Astrocyte of the cerebellum (primary cell): ENCODE data around the gene CCDC197.

ENCODE experiments used
- DNase-seq: peaks from one replicate; pipeline ENCODE4 v3.0.0-alpha.2; 2011; ENCODE audit warnings: low read depth
- H3K4me3 ChIP-seq: 2 replicates; pipeline ENCODE4 v1.5.1; 2011; ENCODE audit warnings: mild to moderate bottlenecking, low read depth, low read length, moderate library complexity
- in situ Hi-C: cut with HindIII; loops from 2 replicates; pipeline ENCODE4 v1.10.0; 2017; ENCODE audit warnings: low sequenced_read_pairs
- TF ChIP-seq, protein P1 (sequence below): IDR thresholded peaks from 2 replicates; pipeline ENCODE4 v1.5.1; 2012; ENCODE audit warnings: low read length, low read depth, moderate library complexity, mild to moderate bottlenecking; ENCODE audit errors: missing control alignments

CCDC197 gene

DNA sequence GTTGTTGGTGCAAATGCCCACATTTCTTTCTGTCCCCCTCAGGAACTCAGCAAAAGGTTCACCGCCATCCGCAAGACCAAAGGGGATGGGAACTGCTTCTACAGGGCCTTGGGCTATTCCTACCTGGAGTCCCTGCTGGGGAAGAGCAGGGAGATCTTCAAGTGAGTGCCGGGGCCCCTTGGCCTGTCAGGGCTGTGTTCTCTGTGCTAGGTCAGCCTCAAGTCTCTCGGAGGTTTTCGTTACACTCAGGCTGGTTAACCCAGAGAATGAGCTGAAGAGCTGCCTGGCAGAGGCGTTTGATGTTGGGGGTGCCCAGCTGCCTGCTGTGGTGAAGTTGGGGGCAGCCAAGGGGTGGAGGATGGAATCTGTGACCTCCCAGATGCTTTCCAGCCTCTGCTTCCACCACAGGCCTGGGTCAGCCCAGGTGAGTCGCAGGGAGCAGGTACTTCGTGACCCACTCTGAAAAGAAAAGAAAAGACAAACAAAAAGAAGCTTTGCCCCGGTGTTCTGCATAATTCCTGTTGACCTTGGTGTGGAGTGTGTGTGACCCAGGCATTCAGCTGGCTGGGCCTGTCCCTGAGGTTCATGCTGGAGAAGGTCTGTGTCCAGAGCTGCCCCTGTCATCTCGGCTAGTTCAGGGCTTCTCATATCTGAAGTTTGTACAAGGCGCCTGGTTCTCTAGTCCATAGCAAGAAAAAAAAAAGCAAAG, 42.0 kb downstream of the CCDC197 start:
- TF ChIP-seq, protein P1, sequence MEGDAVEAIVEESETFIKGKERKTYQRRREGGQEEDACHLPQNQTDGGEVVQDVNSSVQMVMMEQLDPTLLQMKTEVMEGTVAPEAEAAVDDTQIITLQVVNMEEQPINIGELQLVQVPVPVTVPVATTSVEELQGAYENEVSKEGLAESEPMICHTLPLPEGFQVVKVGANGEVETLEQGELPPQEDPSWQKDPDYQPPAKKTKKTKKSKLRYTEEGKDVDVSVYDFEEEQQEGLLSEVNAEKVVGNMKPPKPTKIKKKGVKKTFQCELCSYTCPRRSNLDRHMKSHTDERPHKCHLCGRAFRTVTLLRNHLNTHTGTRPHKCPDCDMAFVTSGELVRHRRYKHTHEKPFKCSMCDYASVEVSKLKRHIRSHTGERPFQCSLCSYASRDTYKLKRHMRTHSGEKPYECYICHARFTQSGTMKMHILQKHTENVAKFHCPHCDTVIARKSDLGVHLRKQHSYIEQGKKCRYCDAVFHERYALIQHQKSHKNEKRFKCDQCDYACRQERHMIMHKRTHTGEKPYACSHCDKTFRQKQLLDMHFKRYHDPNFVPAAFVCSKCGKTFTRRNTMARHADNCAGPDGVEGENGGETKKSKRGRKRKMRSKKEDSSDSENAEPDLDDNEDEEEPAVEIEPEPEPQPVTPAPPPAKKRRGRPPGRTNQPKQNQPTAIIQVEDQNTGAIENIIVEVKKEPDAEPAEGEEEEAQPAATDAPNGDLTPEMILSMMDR, result no peak
- H3K4me3 ChIP-seq, result no peak overlapping the region
- DNase-seq, result no peak
- in situ Hi-C loops, result no loop called here

DNA sequence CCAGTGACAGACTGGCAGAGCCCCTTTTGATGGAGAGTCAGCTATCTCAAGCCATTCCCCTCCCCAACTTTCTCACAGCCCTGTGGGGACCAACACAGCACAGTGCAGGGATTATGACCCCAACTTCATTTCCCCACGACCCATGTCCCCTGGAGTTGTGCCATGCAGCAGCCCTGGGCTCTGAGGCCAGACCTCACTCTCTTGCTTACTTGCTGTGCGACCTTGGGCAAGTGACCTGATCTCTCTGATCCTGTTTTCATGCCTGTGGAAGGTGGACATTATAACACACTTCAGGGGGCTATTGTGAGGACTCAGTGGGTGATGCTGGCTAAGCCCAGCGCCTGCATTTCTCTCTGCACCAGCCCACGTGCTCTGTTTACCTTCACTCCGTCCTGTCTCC, 43.1 kb downstream of the CCDC197 start:
- in situ Hi-C loops, result no loop called here
- TF ChIP-seq, protein P1, result no peak

DNA sequence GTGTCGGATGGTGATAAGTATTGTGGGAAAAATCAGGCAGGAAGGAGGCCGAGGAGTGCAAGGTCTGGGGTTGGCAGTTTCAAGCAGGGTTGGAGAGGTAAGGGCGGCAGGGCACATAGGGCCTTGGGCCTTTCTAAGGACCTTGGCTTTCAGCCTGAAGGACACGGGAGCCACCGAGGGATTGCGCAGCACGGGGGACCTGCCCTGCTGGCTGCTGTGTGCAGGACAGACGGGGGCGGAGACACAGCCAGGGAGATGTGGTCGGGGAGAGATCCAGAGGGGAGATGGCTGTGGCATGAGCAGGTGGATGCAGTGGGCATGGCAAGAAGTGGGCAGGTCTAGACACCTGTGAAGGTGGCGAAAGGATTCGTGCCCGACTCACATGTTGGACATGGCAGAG, 43.7 kb downstream of the CCDC197 start:
- in situ Hi-C loops, result no loop called here
- TF ChIP-seq, protein P1, result no peak
- DNase-seq, result no peak
- H3K4me3 ChIP-seq, result no peak overlapping the region

More for the DNA sequence above, 43.1 kb downstream of the CCDC197 start:
- no peak for DNase-seq
- no peak overlapping the region for H3K4me3 ChIP-seq

DNA sequence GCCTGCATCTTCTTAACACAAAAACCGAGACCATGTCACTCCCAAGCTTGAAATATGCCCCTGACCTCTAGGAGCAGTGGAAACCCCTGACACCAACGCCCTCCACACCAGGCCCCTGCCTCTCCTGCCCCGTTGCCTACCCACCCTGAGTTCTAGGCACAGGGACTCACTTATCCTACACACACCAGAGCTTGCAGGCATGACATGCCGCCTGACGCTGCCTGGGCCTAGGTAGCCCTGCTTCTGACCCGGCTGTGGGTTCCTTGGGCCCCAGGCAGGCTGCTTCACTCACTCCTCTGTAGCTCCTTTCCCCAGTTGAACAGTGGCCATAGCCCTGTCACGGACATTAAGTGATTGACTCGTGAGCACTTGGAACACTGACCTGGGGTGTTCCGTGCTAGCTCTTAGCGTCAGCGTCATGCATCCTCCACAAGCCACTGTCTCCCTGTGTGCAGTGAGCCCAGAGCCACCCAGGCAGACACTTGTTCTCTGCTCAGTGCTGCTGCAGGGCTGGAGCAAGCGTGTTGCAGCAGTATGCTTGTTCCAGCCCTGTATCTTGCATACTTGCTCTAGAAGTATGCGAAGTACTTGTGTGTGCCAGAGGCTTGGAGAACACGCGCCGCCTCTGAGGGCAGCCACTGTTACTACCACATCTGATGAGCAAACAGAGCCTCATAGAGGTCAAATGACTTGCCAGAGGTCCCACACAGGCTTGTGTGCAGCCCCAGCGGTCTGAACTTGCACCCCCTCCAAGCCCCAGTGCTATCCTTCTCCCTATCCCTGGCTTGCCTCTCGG, 44.6 kb downstream of the CCDC197 start:
- no peak overlapping the region for H3K4me3 ChIP-seq
- in situ Hi-C loops, result no loop called here
- TF ChIP-seq, protein P1, result no peak
- no peak for DNase-seq

DNA sequence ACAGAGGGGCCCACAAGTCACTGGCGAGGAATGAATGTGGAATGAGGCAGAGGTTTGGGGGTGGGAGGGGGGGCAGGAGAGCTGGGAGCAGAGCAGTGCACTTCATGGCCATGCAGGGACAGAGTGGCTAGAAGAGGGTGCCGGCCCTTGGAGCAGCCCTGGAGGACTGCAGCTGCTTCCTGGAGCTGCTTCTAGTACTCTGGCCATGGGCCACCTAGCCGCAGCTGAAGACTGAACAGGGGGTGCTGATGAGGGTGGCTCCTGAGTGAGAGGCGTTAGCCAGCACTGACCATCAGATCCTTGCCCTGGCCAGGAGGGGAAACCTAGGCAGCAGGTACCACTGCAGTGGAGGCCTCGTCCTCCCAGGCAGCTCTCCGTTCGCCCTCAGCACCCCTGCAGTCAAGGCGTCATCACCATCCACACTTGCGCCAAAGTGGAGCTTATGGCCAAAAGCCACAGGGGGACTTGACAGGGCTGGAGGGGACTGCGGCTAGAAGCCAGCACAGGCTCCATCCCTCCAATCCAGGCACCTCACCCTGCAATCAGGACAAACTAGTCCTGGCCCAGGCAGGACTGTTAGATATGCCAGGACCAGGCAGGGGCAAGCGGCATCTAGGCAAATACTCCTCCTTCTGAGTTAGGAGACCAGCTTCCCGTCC, 45.5 kb downstream of the CCDC197 start:
- no peak for DNase-seq
- in situ Hi-C loops, result no loop called here
- no peak overlapping the region for H3K4me3 ChIP-seq
- TF ChIP-seq, protein P1, result no peak

DNA sequence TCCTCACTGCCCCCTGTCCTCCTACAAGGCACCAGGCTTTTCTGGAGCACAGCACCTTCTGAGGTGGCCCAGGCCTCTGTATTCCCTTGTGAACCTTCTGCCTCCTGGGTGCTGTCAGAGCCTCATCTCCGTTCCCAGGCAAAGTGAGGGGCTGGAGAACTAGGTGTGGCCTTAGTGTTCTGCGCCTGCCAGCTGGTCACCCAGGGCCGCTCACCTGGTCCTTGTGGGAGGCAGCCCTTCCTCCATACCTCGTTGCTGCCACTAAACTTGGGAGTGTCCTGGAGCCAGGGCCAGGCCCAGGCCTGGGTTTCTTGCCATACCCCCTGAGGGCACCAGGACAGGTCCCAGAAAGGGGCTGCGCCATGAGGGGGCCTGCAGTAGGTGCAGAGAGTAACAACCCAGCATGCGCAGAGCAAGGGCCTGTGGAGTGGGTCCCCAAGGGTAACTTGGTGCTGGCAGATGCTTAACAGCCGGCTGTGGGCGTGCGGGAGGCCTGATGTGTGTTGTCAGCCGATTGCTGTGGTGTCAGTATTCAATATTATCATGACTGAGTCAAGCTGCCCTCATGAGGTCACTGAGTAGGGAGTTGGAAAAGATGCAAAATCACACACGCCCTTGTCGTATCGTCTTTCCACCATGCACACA, 46.1 kb downstream of the CCDC197 start:
- in situ Hi-C loops, result no loop called here
- TF ChIP-seq, protein P1, result no peak
- DNase-seq, result no peak
- H3K4me3 ChIP-seq, result no peak overlapping the region
